ENCODE measurements around the gene ARHGAP31. TPM values are rescaled to one million over a fixed set of nuclear protein-coding genes. Genes with fewer than 3 reads are reported as not detected.

ARHGAP31 gene
- total RNA-seq, 4 donors from 2014 or later = 40.0 to 78.9 (median 55.0) TPM

DNA sequence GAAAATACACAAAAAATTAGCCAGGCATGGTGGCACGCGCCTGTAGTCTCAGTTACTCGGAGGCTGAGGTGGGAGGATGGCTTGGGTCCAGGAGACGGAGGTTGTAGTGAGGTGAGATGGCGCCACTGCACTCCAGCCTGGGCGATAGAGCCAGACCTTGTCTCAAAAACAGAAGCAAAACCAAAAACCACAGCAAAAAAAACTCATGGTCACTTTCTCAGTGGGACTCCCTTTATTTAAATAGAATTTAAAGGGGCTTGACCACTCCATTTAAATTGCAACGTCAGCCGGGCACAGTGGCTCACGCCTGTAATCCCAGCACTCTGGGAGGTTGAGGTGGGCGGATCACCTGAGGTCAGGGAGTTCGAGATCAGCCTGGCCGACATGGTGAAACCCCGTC is 32.8 kb downstream of the ARHGAP31 start:
- Histone ChIP-seq H3K27ac (no peak overlapping the region), H3K9me3 (no peaks in the 10 kb centered on the region), H3K27me3 (no peaks in the 10 kb centered on the region), H3K4me3 (replicated peaks in 1 of 3) (no peak overlapping the region), H3K36me3 (no peaks in the 10 kb centered on the region), H3K4me1 (peaks cover 12 to 19% of the 10 kb centered on the region in 2 donors)
- no peak for DNase-seq
- 93 to 95% methylated on average over 13 of the region's 13 CpGs for WGBS, 2 donors
- intact Hi-C loops (cut with DNase I) = no loop called here
- TF ChIP-seq POLR2A (IDR thresholded peaks at IDR 0.05) = no peak
- TF ChIP-seq, protein P1, sequence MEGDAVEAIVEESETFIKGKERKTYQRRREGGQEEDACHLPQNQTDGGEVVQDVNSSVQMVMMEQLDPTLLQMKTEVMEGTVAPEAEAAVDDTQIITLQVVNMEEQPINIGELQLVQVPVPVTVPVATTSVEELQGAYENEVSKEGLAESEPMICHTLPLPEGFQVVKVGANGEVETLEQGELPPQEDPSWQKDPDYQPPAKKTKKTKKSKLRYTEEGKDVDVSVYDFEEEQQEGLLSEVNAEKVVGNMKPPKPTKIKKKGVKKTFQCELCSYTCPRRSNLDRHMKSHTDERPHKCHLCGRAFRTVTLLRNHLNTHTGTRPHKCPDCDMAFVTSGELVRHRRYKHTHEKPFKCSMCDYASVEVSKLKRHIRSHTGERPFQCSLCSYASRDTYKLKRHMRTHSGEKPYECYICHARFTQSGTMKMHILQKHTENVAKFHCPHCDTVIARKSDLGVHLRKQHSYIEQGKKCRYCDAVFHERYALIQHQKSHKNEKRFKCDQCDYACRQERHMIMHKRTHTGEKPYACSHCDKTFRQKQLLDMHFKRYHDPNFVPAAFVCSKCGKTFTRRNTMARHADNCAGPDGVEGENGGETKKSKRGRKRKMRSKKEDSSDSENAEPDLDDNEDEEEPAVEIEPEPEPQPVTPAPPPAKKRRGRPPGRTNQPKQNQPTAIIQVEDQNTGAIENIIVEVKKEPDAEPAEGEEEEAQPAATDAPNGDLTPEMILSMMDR (IDR thresholded peaks at IDR 0.05) = no peak

DNA sequence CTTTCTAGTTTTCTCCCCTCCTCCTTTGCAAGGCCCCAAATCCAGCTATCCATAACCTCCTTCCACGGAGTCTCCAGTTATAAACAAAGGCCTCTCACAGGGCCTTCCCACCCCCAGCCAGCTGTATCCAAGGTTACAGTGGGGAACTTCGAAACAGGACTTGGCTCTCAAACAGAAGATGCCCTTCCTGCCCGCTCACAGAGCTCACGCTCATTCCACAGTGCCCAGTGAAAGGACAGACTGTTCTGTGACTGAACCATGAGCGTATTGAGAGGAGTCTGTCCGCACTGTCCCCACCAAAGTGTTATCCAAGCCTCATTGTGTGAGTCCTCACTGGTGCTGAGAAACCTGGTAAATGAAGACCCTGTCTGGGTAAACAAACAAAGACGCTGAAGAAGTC is 35.4 kb downstream of the ARHGAP31 start:
- no peak for TF ChIP-seq POLR2A (IDR thresholded peaks at IDR 0.05)
- TF ChIP-seq, protein P1 (IDR thresholded peaks at IDR 0.05) = no peak
- no peaks in the 10 kb centered on the region for H3K27me3 ChIP-seq
- WGBS, 2 donors = 82 to 85% methylated on average over 7 of the region's 7 CpGs
- no peak for DNase-seq
- H3K4me1 ChIP-seq = peaks cover 14 to 36% of the 10 kb centered on the region in 2 donors
- H3K27ac ChIP-seq = no peak overlapping the region
- H3K36me3 ChIP-seq = no peaks in the 10 kb centered on the region
- H3K4me3 ChIP-seq (replicated peaks in 1 of 3) = no peak overlapping the region
- no peaks in the 10 kb centered on the region for H3K9me3 ChIP-seq
- intact Hi-C loops (cut with DNase I) = no loop called here

DNA sequence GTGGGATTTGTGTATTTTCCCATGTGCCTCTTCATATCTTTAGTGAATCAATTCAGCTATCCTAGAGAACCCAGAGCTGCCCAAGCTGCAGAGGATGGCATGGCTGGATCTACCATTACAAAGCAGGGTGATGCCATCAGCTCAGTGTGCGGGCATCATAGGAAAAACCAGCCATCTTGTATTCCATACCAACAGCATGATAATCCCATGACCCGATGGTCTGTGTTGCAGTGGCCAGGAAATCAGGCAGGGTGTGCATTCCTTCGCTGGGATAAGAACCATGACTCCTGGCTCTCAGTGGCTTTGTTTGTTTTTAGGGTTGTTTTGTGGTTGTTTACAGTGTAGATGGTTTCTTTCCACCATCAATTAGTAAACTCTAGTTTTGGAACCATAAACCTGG is 36.0 kb downstream of the ARHGAP31 start:
- no peak for DNase-seq
- intact Hi-C loops (cut with DNase I) = no loop called here
- Histone ChIP-seq H3K36me3 (no peaks in the 10 kb centered on the region), H3K9me3 (no peaks in the 10 kb centered on the region), H3K27me3 (no peaks in the 10 kb centered on the region), H3K4me3 (replicated peaks in 1 of 3) (no peak overlapping the region), H3K4me1 (peaks cover 14 to 36% of the 10 kb centered on the region in 2 donors), H3K27ac (no peak overlapping the region)
- TF ChIP-seq, protein P1 (IDR thresholded peaks at IDR 0.05) = no peak
- no peak for TF ChIP-seq POLR2A (IDR thresholded peaks at IDR 0.05)
- WGBS, 2 donors = 93 to 97% methylated on average over 3 of the region's 3 CpGs

DNA sequence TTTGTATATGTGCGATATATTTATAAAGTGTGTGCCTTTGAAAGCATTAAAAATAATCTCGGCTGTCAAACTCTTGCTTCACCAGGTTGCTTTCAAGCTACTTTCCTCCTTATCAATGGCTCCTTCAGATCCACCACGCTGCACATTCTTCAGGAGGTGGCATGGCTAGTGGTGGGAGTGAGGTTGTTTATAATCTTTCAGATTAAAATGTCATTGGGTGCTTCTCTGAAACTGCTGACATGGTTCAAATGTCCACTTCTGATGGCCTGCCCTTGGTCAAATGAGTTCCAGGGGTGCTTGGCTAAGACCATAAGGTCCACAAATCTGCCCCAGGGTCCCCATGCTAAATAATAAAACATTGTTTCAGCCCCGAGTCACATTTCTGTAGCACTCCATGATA is 36.7 kb downstream of the ARHGAP31 start:
- intact Hi-C loops (cut with DNase I) = no loop called here

DNA sequence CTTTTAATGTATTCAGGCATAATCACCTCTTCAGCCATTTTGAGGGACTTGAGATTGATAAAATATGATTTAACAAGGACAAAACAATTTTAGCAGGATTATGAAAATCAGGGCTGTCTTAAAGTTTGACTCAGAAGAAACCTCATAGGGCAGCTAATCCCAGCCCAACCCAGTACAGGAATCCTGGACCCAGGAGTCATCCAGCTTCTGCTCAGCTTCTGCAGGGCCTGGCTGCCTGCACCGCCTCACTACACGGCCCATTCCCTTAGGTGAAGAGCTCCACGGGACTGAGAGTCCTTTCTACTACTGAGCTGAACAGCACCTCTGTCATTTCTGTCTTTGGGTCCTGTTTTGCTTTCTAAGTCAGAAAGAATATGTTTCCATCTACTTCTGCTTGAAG is 37.5 kb downstream of the ARHGAP31 start:
- H3K4me1 ChIP-seq = peaks cover 14 to 32% of the 10 kb centered on the region in 2 donors
- 74 to 76% methylated on average over 3 of the region's 3 CpGs for WGBS, 2 donors
- H3K27me3 ChIP-seq = no peaks in the 10 kb centered on the region
- TF ChIP-seq, protein P1 (IDR thresholded peaks at IDR 0.05) = no peak
- TF ChIP-seq POLR2A (IDR thresholded peaks at IDR 0.05) = no peak
- no peaks in the 10 kb centered on the region for H3K9me3 ChIP-seq
- intact Hi-C loops (cut with DNase I) = no loop called here
- no peaks in the 10 kb centered on the region for H3K36me3 ChIP-seq
- no peak overlapping the region for H3K4me3 ChIP-seq (replicated peaks in 1 of 3)
- peak overlapping the region in 2 of 3 donors; percentile 48 to 58 for H3K27ac ChIP-seq
- peak; percentile 35 to 42 for DNase-seq

More for the DNA sequence above, 36.7 kb downstream of the ARHGAP31 start:
- Histone ChIP-seq H3K27me3 (no peaks in the 10 kb centered on the region), H3K36me3 (no peaks in the 10 kb centered on the region), H3K9me3 (no peaks in the 10 kb centered on the region), H3K4me1 (peaks cover 14 to 36% of the 10 kb centered on the region in 2 donors), H3K4me3 (replicated peaks in 1 of 3) (no peak overlapping the region), H3K27ac (no peak overlapping the region)
- TF ChIP-seq, protein P1 (IDR thresholded peaks at IDR 0.05) = no peak
- TF ChIP-seq POLR2A (IDR thresholded peaks at IDR 0.05) = no peak
- no peak for DNase-seq
- 94 to 95% methylated on average over 4 of the region's 4 CpGs for WGBS, 2 donors
